Ishikawa (cell line): ENCODE results near the gene FXN.

ENCODE experiments used
- CEBPB ChIP-seq: IDR thresholded peaks from 2 replicates; pipeline ENCODE4 v1.6.1; 2012
- CREB1 ChIP-seq: IDR thresholded peaks from 2 replicates; pipeline ENCODE4 v1.6.1; 2012; ENCODE audit warnings: low read depth
- EGR1 ChIP-seq: IDR thresholded peaks from 2 replicates; pipeline ENCODE4 v1.6.1; 2012
- EP300 ChIP-seq: IDR thresholded peaks from 2 replicates; pipeline ENCODE4 v1.6.1; 2012; ENCODE audit warnings: borderline replicate concordance
- FOXM1 ChIP-seq: IDR thresholded peaks from 2 replicates; pipeline ENCODE4 v1.6.1; 2012; ENCODE audit warnings: low read depth, borderline replicate concordance
- NFIC ChIP-seq: IDR thresholded peaks from 2 replicates; pipeline ENCODE4 v1.6.1; 2012
- RAD21 ChIP-seq: IDR thresholded peaks from 2 replicates; pipeline ENCODE4 v1.6.1; 2012; ENCODE audit warnings: low read depth
- TAF1 ChIP-seq: IDR thresholded peaks from 2 replicates; pipeline ENCODE4 v1.6.1; 2012; ENCODE audit warnings: low read depth, mild to moderate bottlenecking
- TCF12 ChIP-seq: IDR thresholded peaks from 2 replicates; pipeline ENCODE4 v1.6.1; 2012; ENCODE audit warnings: low read depth
- TEAD4 ChIP-seq: IDR thresholded peaks from 2 replicates; pipeline ENCODE4 v1.6.1; 2012
- YY1 ChIP-seq: IDR thresholded peaks from 2 replicates; pipeline ENCODE4 v1.6.1; 2012; ENCODE audit warnings: low read depth
- ZBTB7A ChIP-seq: IDR thresholded peaks from 2 replicates; pipeline ENCODE4 v1.6.1; 2012; ENCODE audit warnings: low read depth
- TF ChIP-seq, protein P1 (sequence below): IDR thresholded peaks from 2 replicates; pipeline ENCODE4 v1.6.1; 2012
- TF ChIP-seq, protein P2 (sequence below): IDR thresholded peaks from 2 replicates; pipeline ENCODE4 v1.6.1; 2012; ENCODE audit warnings: low read depth, mild to moderate bottlenecking
- TF ChIP-seq, protein P3 (sequence below): IDR thresholded peaks from 2 replicates; pipeline ENCODE4 v1.6.1; 2012

FXN gene

DNA sequence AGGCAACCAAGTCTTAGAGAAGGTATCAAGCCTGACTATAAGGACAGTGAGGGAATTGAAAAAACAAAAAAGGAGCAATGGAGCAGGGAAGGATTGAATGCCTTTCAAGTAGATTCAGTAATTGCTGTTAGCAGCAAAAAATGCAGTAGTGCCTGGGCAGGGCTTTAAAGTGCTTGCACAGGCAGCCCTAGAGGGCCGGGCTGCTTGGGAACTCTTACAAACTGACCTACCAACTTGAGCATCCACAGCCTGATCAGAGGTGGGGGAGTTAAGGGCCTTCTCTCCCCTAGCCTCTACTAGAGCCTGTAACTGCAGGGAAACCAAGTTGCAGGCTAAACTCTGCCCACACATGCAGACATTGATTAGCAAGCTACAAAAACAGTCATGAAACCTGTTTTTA is 19.4 kb downstream of the FXN start:
- TF ChIP-seq CEBPB (no peak), YY1 (no peak), RAD21 (no peak), EGR1 (no peak), TAF1 (no peak), TCF12 (no peak), EP300 (no peak), NFIC (no peak), FOXM1 (no peak), ZBTB7A (no peak), TEAD4 (no peak), CREB1 (no peak)
- TF ChIP-seq, protein P1, sequence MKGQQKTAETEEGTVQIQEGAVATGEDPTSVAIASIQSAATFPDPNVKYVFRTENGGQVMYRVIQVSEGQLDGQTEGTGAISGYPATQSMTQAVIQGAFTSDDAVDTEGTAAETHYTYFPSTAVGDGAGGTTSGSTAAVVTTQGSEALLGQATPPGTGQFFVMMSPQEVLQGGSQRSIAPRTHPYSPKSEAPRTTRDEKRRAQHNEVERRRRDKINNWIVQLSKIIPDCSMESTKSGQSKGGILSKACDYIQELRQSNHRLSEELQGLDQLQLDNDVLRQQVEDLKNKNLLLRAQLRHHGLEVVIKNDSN: no peak
- TF ChIP-seq, protein P2, sequence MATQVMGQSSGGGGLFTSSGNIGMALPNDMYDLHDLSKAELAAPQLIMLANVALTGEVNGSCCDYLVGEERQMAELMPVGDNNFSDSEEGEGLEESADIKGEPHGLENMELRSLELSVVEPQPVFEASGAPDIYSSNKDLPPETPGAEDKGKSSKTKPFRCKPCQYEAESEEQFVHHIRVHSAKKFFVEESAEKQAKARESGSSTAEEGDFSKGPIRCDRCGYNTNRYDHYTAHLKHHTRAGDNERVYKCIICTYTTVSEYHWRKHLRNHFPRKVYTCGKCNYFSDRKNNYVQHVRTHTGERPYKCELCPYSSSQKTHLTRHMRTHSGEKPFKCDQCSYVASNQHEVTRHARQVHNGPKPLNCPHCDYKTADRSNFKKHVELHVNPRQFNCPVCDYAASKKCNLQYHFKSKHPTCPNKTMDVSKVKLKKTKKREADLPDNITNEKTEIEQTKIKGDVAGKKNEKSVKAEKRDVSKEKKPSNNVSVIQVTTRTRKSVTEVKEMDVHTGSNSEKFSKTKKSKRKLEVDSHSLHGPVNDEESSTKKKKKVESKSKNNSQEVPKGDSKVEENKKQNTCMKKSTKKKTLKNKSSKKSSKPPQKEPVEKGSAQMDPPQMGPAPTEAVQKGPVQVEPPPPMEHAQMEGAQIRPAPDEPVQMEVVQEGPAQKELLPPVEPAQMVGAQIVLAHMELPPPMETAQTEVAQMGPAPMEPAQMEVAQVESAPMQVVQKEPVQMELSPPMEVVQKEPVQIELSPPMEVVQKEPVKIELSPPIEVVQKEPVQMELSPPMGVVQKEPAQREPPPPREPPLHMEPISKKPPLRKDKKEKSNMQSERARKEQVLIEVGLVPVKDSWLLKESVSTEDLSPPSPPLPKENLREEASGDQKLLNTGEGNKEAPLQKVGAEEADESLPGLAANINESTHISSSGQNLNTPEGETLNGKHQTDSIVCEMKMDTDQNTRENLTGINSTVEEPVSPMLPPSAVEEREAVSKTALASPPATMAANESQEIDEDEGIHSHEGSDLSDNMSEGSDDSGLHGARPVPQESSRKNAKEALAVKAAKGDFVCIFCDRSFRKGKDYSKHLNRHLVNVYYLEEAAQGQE: no peak
- TF ChIP-seq, protein P3, sequence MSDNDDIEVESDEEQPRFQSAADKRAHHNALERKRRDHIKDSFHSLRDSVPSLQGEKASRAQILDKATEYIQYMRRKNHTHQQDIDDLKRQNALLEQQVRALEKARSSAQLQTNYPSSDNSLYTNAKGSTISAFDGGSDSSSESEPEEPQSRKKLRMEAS: no peak

DNA sequence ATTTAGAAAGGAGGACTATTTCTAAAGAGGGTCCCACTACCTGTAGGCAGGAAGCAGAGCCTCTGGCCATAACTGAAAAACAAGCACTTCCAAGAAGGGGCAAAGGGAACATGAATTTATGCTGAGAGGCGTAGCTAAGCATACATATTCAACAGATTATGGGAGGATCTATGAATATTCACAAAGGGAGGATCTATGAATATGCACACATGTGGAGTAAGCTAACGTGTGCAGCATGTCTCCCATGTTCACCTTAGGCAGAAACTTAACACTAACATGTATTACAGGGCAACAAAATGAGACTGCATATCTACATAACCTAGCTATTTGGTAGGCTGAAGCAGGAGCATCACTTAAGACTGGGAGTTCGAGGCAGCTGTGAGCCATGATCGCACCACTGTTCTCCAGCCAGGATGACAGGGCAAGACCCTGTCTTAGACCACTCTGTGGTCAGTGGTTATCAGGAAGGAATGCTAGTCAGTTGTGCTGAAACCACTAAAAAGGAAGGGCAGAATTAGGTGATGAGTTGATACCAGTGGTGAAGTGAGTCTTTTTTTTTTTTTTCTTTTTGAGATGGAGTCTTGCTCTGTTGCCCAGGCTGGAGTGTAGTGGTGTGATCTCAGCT is 20.8 kb downstream of the FXN start:
- TF ChIP-seq ZBTB7A (no peak), EGR1 (no peak), YY1 (no peak), NFIC (no peak), FOXM1 (no peak), RAD21 (no peak), CREB1 (no peak), EP300 (no peak)
- TF ChIP-seq, protein P3: no peak
- TF ChIP-seq, protein P2: no peak

DNA sequence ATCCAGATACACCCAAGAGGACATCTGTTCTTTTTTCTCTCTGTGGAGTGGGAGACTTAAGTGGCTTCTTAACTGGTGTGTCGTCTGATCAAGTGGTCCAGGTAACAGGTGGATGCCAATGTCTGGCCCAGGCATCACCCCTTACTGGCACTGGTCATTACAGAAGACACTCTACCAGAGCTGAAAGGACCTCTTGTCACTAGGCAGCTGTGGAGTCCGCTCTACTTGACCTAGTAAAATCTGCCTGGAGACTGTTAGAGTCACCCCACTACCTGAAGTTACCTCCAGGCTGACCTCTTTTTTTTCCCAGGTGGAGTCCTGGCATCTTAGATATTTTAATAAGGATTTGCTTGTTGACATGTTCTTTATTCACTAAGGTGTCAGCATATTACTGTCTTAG is 22.5 kb downstream of the FXN start:
- TF ChIP-seq FOXM1 (no peak), TEAD4 (no peak), CREB1 (no peak), EP300 (no peak)

DNA sequence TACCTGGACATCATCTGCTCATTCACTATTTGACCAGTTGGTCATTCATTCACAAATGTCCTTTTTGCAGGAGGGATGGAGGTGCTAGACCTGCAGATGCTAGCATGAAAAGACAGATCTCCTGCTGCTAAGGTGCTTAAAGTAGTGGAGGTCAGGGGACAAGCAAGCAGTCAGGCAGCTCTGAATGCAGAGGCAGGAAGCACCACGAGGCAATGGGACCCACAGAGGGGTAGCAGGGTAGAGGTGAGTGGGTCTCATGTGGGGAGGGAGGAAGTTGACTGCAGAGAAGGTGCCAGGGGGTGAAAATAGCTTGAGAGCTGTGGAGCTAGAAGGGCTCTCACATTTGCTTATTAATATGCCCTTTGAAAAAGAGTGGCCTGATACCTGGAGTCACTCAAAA is 25.2 kb downstream of the FXN start:
- TF ChIP-seq, protein P3: no peak
- no peak for TF ChIP-seq EP300
- no peak for TF ChIP-seq TCF12
- TF ChIP-seq ZBTB7A: no peak
- TF ChIP-seq CEBPB: no peak
- TF ChIP-seq NFIC: no peak
- TF ChIP-seq, protein P1: no peak
- TF ChIP-seq CREB1: no peak
- TF ChIP-seq, protein P2: no peak
- TF ChIP-seq TAF1: no peak
- TF ChIP-seq YY1: no peak
- TF ChIP-seq EGR1: no peak
